Smooth muscle cell (in vitro differentiated cells): Measurements from ENCODE around the gene SPATS2. TPM values are rescaled to one million over a fixed set of nuclear protein-coding genes. Genes with fewer than 3 reads are reported as not detected.
"Not testable (repeated sequence)": the region's sequence is repeated elsewhere in the genome, so short reads cannot be mapped to it uniquely, and the experiment has no call there.

Source experiments
- DNase-seq: peaks from one replicate; lab custom pipeline; 2025; ENCODE audit not compliant: unreplicated experiment; lab: John Stamatoyannopoulos, UW
- H2AFZ ChIP-seq: fragments of 200-600 bp; sonication (generic); 2 replicates; pipeline ENCODE4 v1.6.0; 2016; ENCODE audit warnings: antibody characterized with exemption, low read depth, mild to moderate bottlenecking
- H3F3A ChIP-seq: fragments of 200-600 bp; sonication (generic); 2 replicates; pipeline ENCODE4 v1.6.0; 2017; ENCODE audit warnings: antibody characterized with exemption, low read depth
- H3K27ac ChIP-seq: fragments of 200-600 bp; sonication (generic); 2 replicates; pipeline ENCODE4 v1.5.1; 2016; ENCODE audit warnings: low read depth, mild to moderate bottlenecking
- H3K27me3 ChIP-seq: fragments of 200-600 bp; sonication (generic); 2 replicates; pipeline ENCODE4 v1.6.1; 2016; ENCODE audit warnings: low read depth, mild to moderate bottlenecking
- H3K36me3 ChIP-seq: fragments of 200-600 bp; sonication (generic); 2 replicates; pipeline ENCODE4 v1.5.1; 2016; ENCODE audit warnings: low read depth
- H3K4me1 ChIP-seq: fragments of 200-600 bp; sonication (generic); 2 replicates; pipeline ENCODE4 v1.5.1; 2016; ENCODE audit warnings: low read depth
- H3K4me2 ChIP-seq: fragments of 200-600 bp; sonication (generic); 2 replicates; pipeline ENCODE4 v1.6.0; 2016; ENCODE audit warnings: mild to moderate bottlenecking
- H3K4me3 ChIP-seq: fragments of 200-600 bp; sonication (generic); 2 replicates; pipeline ENCODE4 v1.5.1; 2016; ENCODE audit warnings: mild to moderate bottlenecking
- H3K79me2 ChIP-seq: fragments of 200-600 bp; sonication (generic); 2 replicates; pipeline ENCODE4 v1.6.0; 2016; ENCODE audit warnings: low read depth, mild to moderate bottlenecking
- H3K9ac ChIP-seq: fragments of 200-600 bp; sonication (generic); 2 replicates; pipeline ENCODE4 v1.6.0; 2016; ENCODE audit warnings: low read depth
- H3K9me3 ChIP-seq: fragments of 200-600 bp; sonication (generic); replicated peaks from 2 replicates; pipeline ENCODE4 v1.5.1; 2016; ENCODE audit warnings: low read depth
- H4K20me1 ChIP-seq: fragments of 200-600 bp; sonication (generic); 2 replicates; pipeline ENCODE4 v1.6.0; 2016; ENCODE audit warnings: low read depth
- CTCF ChIP-seq: fragments of 200-600 bp; sonication (generic); IDR thresholded peaks from 2 replicates; pipeline ENCODE4 v1.5.1; 2017; ENCODE audit warnings: borderline replicate concordance, mild to moderate bottlenecking, antibody characterized with exemption; ENCODE audit not compliant: insufficient read depth, poor library complexity, severe bottlenecking
- WGBS: methylation state at CpG from one replicate; pipeline ENCODE4 v1.1.7; 2016; ENCODE audit warnings: low lambda C conversion rate; 5-methylcytosine and 5-hydroxymethylcytosine counted together
- polyA plus RNA-seq: library from polyadenylated mRNA; unstranded; fragments of >200 nt; fragmentation: Nextera tagmentation; extraction: Ambion mirVana; gene quantifications from 2 replicates; pipeline ENCODE4 v1.2.1, GENCODE V29; 2016
- total RNA-seq: library from RNA; depleted of rRNA; stranded (reverse); fragments of >200 nt; gene quantifications from 2 replicates; pipeline ENCODE4 v1.2.3, GENCODE V29; 2014

Gene SPATS2
- 32.0 and 35.6 TPM in 2 replicates for total RNA-seq
- 33.6 and 39.0 TPM in 2 replicates for polyA plus RNA-seq

GRCh38 chr12:49367381-49368239 lies at the start of gene SPATS2:
Gene SPATS2 (plus strand): TSS chr12:49367462. CDS start chr12:49461013, 93,551 bp downstream.
- Histone ChIP-seq H3K4me3 (peak within 1 kb of the TSS; percentile 98), H3K36me3 (no peaks in the 10 kb centered on the region), H3K4me1 (peaks cover 24% of the 10 kb centered on the region), H2AFZ (peak within 1 kb of the TSS; percentile 99), H3F3A (peaks cover 7% of the 10 kb centered on the region), H3K9ac (peak within 1 kb of the TSS; percentile 91), H3K4me2 (peak within 1 kb of the TSS; percentile 94), H3K79me2 (peaks cover 46% of the 10 kb centered on the region), H3K27me3 (no peaks in the 10 kb centered on the region), H3K9me3 (no peaks in the 10 kb centered on the region), H4K20me1 (peaks cover 40% of the 10 kb centered on the region), H3K27ac (peak within 1 kb of the TSS; percentile 90)
- no peak for TF ChIP-seq CTCF
- DNase-seq = no peak
- 2% methylated on average over 37 of the region's 52 CpGs for WGBS

GRCh38 chr12:49320411-49321103 lies 46.7 kb upstream of the SPATS2 start:
- not testable (repeated sequence) for H3K4me1 ChIP-seq, H2AFZ ChIP-seq, H3F3A ChIP-seq, H3K4me2 ChIP-seq, H3K9me3 ChIP-seq, H3K27me3 ChIP-seq, H3K27ac ChIP-seq, H3K36me3 ChIP-seq, H3K79me2 ChIP-seq, DNase-seq, H3K4me3 ChIP-seq, H4K20me1 ChIP-seq, H3K9ac ChIP-seq
- WGBS = 97% methylated on average over 9 of the region's 9 CpGs

- Histone ChIP-seq H3K27me3 (no peaks in the 10 kb centered on the region), H3K79me2 (peaks cover 4% of the 10 kb centered on the region), H4K20me1 (no peaks in the 10 kb centered on the region), H3K4me2 (peak overlapping the region; percentile 89), H3K4me3 (peak overlapping the region; percentile 66), H3F3A (no peaks in the 10 kb centered on the region), H3K9ac (peak overlapping the region; percentile 67), H3K9me3 (no peaks in the 10 kb centered on the region), H3K36me3 (no peaks in the 10 kb centered on the region), H3K4me1 (peaks cover 7% of the 10 kb centered on the region), H2AFZ (peak overlapping the region; percentile 75), H3K27ac (no peak overlapping the region)
- DNase-seq = no peak
- no peak for TF ChIP-seq CTCF
- 38% methylated on average over 12 of the region's 12 CpGs for WGBS
Measured at GRCh38 chr12:49322367-49322707, 44.9 kb upstream of the SPATS2 start.

- peak; percentile 86 for DNase-seq
- Histone ChIP-seq H3K4me2 (peak within 1 kb of the TSS; percentile 89), H4K20me1 (no peaks in the 10 kb centered on the region), H3K9ac (peak within 1 kb of the TSS; percentile 67), H3K79me2 (peaks cover 4% of the 10 kb centered on the region), H3K4me3 (peak within 1 kb of the TSS; percentile 66), H3K27ac (no peak within 1 kb of the TSS), H3K9me3 (no peaks in the 10 kb centered on the region), H3K4me1 (peaks cover 7% of the 10 kb centered on the region), H2AFZ (peak within 1 kb of the TSS; percentile 83), H3K36me3 (no peaks in the 10 kb centered on the region), H3F3A (no peaks in the 10 kb centered on the region), H3K27me3 (no peaks in the 10 kb centered on the region)
- no peak for TF ChIP-seq CTCF
- WGBS = 1% methylated on average over 65 of the region's 65 CpGs
Measured at GRCh38 chr12:49322708-49323523, 44.3 kb upstream of the SPATS2 start, which contains the start of gene TROAP. Gene TROAP (plus strand): TSS chr12:49323255. CDS start chr12:49323609, 354 bp downstream.
